GM18909 (cell line): ENCODE results near the gene OTOP2.
"Not testable (repeated sequence)": the region's sequence is repeated elsewhere in the genome, so short reads cannot be mapped to it uniquely, and the experiment has no call there.

Source experiments
- ATAC-seq: cut with Tn5 transposase; IDR thresholded peaks from one replicate; pipeline ENCODE4 v1.9.1; 2021; ENCODE audit warnings: mild to moderate bottlenecking; ENCODE audit not compliant: unreplicated experiment, poor library complexity

OTOP2 gene

DNA sequence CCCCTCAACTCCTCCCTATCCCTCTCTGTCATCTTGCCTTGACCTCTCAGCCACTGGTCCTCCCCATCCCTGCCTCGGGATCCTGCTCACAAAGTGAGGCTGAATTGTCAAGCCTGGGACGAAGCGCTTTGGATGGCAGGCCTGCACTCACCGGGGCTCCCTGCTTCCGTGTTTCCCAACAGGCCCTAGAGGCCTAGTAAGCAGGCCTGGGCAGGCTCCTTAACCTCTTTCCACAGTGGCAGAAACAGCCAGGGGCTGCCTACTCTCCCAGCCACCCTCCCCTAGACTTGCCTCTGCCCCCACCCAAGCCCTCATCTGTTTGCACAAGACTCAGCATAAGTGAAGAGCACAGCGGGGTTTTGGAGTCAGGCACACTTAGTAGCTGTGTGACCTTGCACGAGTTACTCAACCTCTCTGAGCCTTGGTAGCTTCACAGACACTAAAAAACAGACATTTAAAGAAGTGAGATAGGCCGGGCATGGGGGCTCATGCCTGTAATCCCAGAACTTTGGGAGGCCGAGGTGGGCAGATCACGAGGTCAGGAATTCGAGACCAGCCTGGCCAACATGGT, 25.6 kb upstream of the OTOP2 start:
- no peak for ATAC-seq

DNA sequence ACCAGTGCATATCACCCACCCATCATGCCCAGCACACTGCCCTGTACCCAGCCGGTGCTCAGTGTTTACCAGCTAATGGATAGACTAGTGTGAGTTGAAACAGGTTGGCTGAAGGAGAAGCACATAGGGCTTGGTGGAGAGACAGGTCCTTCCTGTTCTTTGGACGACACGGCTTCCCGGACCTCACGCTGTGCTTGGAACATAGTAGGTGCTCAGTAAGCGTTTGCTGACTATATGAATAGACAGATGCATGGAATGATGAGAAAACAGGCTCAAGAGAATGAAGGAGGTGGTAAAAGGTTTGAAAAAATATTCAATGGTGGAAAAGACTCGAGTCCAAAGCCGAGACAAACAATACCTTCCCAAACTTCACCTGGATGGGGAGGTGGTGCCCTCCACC, 23.9 kb upstream of the OTOP2 start:
- ATAC-seq: no peak

DNA sequence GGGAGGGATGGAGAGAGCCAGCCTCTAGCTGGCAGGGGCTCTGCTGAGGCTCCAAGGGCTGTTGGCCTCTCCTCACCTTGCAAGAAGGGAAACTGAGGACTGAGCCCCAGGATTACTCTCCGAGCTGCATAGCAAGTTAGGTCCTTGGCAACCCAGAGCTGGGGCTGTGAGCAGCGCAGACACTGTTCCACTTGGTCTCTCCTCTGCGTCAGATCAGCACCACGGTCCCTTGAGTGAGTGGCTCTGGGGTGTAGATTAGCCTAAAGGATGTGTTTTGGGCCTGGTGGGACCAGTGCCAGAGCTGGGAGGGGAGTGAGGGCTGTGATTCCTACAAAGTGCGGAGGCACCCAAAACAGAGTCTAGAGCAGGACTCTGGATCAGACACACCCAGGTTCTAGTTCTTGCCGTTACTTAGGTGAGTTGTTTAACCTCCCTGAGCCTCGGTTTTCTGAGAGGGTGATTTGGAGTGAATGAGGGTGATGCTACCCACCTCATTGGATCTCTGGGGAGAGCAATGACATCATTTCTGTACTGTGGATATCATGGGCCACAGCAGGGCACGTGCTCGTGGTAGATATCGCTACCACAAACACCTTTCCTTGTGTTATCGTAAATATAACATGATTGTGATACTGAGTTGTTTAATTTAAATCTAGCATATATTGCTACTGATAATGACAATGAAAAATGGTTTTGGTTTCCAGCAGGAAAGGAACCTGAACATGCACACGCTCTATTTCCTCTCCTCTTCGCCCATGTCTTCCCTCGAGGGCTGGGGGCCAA, 22.5 kb upstream of the OTOP2 start:
- ATAC-seq: no peak

DNA sequence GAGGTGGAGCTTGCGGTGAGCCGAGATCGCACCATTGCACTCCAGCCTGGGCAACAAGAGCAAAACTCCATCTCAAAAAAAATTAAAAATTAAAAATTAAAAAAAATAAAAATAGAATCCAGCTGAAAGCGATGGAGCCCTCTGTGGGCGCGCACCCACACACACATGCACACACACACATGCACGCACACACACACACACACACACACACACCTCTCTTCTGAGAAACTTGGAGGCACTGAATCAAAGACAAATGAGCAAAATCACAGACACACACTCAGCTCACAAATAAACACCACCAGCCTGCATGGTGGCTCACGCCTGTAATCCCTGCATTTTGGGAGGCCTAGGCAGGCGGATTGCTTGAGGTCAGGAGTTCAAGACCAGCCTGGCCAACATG, 21.0 kb upstream of the OTOP2 start:
- no peak for ATAC-seq

DNA sequence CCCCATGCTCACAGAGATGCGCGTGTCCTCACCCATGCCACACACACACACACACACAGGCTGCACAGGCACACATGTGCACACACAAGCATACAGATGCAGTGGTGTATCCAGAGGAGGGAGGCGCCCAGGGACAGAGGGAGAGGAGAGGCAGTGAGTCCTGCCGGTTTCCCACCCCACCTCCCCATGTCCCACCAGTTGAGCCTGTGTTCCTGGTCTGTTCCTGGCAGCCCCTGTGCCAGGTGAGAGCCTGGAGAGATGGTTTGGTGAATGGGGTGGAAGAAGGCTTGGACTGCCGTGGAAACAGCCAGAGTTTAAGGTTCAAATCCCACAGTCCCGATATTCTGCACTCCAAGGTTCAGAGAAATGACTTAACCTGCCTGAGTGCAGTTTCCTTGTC, 20.4 kb upstream of the OTOP2 start:
- no peak for ATAC-seq

DNA sequence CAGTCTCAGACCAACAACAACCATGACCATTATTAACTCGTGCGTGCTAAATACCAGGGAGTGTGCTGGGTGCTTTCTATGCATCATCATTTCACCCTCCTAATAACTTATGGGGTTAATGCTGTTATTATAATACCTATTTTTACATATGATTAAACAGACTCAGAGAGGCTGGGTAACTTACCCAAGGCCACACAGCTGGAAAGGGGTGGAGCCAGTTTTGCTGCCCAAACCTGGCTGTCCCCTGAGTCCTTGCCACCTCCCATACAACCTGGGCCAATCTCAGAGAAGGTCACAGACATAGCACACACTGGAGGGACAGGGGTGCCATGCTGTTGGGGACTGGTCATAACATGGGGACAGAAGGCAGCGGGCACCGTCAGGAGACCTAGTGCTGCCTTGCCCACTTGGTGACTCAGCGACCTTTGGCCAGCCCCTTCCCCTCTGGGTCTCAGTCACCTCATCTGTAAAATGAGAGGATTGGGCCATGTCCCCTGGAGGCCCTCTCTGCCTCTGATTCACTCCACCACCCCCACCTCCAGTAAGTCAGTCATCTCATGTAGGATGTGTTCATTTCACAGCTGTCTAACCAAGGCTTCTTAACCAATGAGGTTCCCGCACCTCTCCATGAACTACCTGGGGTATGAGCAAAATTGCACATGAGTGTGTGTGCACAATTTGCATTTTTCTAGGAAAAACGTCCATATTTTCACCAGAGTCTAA, 19.2 kb upstream of the OTOP2 start:
- no peak for ATAC-seq

DNA sequence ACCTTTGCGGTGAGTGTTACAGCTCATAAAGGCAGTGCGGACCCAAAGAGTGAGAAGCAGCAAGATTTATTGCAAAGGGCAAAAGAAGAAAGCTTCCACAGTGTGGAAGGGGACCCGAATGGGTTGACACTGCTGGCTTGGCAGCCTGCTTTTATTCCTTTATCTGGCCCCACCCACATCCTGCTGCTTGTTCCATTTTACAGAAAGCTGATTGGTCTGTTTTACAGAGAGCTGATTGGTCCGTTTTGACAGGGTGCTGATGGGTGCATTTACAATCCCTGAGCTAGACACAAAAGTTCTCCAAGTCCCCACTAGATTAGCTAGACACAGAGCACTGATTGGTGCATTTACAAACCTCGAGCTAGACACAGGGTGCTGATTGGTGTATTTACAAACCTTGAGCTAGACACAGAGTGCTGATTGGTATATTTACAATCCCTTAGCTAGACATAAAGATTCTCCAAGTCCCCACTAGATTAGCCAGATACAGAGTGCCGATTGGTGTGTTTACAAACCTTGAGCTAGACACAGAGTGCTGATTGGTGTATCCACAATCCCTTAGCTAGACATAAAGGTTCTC, 17.8 kb upstream of the OTOP2 start:
- ATAC-seq: not testable (repeated sequence)

DNA sequence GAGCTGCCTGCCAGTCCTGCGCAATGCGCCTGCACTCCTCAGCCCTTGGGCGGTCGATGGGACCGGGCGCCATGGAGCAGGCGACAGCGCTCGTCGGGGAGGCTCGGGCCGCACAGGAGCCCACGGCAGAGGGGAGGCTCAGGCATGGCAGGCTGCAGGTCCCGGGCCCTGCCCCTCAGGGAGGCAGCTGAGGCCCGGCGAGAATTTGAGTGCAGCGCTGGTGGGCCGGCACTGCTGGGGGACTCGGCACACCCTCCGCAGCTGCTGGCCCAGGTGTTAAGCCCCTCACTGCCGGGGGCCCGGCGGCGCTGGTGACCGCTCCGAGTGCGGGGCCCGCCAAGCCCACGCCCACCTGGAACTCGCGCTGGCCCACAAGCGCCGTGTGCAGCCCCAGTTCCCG, 17.1 kb upstream of the OTOP2 start:
- no peak for ATAC-seq

DNA sequence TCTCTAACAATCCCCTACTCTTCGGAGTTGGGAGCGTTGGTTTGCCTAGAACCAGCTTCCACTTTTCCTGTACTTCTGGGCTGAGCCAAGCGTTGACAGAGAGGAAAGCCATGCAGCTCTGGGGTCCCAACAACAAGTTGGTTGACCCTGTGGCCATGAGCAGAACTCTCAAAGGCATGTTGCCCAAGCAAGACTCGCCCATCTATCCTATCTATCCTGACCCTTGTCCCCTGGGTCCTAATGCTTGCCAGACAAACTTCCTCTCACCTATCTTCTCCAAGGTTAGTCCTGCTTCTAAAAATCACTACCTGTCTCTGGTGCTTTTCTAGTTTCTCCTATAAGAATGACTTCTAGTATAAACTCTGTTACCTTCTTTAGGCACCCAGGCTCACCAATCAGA, 15.0 kb upstream of the OTOP2 start:
- ATAC-seq: not testable (repeated sequence)

DNA sequence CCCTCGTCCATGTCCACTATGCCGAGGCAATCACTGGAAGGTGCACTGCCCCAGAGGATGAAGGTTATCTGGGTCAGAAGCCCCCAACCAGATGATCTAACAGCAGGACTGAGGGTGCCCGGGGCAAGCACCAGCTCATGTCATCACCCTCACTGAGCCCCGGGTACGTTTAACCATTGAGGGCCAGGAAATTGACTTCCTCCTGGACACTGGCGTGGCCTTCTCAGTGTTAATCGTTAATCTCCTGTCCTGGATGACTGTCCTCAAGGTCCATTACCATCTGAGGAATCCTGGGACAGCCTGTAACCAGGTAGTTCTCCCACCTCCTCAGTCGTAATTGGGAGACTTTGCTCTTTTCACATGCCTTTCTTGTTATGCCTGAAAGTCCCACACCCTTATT, 12.7 kb upstream of the OTOP2 start:
- ATAC-seq: not testable (repeated sequence)

DNA sequence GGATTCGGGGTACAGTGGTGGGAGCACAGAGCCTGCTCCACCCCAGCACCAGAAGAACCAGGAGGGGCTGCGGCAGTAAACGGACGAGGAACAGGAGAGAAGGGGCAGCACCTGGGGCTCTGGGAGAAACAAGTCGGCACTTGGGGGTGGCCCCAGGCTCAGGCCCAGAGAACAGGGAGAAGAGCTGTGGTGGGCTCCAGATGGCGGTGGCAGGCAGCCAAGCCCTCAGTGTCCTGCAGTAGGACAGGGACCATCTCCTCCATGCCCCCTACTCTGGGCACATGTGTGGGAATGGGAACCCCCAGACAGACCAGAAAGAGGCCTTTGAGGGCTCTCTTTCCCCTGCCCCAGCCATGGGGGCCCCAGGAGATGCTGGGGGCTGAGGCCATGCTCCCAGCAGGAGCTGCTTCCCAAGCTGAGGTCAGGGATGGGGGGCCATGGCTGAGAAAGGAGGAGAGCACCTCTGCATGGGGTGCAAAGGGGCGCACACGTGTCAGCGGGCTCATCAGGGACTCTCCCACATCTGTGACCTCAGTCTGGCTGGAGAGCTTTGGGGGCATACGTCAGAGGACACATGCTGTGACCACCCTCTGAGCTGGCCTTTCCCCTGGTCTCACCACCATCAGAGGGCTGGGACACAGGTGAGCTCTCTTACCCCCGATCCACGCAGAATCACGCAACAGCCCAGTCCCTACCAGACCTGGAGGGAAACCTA, 7.8 kb upstream of the OTOP2 start:
- ATAC-seq: no peak

DNA sequence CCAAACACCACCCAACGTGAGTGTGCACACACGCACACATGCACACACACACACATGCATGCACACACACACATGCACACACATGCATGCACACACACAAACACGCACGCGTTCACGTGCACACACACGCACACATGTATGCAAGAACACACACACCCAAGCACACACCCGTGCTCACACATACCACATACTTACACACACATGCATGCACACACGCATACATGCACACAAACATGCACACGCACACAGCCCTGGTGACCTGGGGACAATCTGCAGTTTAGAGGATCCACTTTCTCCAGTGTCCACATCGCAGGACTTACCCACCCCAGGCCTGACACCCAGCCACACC, 7.2 kb upstream of the OTOP2 start:
- no peak for ATAC-seq

DNA sequence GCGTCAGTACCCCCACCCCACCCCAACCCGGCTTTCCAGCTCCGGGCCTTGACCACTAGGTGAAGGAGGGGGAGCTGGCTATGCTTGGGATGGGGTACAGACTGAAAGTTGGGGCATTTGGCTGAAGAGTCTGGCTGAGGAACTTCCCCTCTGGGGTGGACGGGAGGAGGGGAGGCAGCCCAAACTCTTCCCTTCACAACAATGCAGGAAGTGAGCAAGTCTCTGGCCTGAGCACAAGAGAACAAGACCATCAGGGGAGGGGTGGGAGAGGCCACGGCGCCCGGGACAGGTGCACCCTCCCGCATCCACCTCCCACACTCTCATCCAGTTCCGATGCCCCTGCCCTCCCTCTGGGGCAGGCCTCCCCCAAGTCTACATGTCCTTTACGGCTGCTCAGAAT, 6.6 kb upstream of the OTOP2 start:
- no peak for ATAC-seq

DNA sequence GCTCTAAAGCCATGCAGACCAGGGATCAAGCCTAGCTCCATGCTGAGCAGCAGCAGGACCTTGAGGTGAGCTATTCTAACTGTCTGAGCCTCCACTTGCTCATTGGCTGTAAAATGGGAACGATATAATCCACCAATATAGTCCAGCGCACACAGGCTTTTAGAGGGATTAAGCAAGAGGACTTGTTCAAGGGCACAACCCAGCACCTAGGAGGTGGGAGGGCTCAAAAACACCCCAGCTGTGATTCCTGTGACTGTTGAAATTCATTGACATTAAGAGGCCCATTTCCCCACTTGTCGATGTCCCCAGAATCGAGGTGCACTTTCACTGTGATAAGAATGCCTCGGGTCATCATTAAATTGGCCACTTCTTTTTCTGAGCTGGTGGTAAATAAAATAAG, 5.2 kb upstream of the OTOP2 start:
- ATAC-seq: no peak

DNA sequence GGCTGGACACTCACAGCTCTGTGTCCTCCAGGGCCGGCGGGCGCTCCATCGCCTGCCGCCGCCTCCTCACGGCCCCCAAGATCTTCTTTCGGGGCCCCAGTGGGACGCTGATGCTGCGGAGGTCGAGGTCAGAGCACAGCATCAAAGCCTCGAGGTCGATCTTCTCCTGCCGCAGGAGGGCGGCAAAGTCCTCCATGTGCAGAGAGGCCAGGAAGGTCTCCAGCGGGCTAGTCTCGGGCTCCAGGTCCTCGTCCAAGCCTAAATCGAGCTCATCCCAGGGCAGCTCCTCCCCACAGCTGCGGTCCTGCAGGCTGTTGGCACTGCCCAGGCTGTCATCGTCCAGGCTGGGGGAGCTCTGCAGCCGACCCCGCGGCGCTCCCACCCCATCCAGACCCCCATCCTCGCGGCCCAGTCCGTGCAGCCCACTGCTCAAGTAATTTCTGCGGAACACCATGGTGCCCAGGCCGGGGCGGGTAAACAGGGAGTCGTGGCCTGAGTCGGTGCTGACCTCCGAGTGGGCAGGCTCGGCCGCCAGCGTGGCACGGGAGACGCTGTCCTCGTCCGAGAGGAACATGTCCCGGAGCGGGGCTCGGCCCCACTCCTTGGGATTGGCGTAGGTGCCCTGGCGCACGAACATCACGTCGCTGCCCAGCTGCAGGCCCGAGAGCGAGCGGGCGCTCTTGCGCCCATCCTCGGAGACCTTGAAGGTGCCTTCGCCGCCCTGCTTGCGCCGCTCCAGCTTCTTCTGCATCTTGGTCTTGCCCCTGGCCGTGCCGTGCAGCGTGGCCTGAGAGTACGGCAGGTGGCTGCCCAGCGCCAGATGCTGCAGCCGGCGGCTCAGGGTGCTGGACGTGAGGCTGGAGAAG, 4.4 kb upstream of the OTOP2 start:
- ATAC-seq: no peak

DNA sequence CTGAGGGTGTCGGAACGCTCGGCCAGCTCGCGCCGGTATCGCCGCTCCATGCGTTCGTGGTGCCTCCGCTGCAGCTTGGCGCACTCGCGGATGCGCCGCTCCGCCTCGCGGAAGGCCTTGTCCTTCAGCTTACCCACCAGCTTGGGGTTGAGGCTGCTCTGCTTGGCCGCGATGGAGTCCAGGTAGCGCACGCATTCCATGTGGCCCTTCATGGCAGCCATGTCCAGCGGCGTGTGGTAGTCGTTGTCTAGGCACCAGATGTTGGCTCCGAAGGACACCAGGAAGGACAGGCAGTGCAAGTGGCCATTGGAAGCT, 3.8 kb upstream of the OTOP2 start:
- ATAC-seq: no peak

DNA sequence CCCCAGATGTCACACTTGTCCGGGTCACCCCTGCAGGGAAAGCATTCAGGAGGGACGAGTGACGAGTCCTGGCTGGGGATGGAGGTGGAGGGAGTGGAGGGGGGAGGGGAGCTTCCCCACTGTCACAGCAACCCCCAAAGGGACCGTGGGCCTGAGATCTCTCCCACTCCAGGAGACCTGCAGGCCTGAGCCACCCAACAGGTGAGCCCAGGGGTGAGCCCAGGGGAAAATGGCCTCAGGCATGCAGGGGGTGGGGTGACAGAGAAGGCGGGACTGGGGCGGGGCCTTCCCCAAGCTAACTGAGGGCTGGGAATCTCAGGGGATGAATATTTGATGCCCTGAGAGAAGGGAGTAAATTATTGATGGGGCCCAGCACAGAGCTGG, 3.4 kb upstream of the OTOP2 start:
- ATAC-seq: no peak

DNA sequence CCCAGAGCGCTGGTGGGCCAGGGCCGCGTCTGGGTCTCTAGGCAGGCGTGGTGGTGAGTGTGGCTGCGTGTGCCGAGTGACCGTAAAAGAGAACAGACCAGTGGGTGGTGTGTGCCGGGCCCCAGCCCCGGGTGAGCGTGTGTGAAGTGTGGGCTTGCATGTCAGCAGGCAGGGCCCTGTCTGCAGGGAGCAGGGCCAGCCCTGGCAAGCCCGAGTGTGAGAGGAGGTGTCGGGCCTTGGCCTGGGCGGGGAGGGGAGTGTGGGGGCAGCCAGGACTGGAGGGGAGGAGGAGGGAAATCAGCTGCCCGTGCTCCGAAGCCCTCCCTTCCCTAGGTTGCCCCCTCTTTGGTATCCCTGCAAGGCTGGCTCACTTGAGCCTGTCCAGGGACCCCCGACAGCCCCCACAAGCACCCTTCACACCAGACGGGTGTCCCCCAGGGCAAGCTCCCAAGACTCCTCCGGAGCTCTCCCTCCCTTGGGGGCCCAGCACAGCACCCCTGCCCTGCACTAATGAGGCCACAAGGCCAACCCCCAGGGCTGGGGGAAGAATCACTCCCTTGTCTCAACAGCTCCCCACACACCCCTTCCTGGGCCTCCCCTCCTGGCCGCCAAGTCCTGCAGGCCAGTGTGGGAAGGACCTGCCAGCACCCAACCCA, 2.9 kb upstream of the OTOP2 start:
- no peak for ATAC-seq

DNA sequence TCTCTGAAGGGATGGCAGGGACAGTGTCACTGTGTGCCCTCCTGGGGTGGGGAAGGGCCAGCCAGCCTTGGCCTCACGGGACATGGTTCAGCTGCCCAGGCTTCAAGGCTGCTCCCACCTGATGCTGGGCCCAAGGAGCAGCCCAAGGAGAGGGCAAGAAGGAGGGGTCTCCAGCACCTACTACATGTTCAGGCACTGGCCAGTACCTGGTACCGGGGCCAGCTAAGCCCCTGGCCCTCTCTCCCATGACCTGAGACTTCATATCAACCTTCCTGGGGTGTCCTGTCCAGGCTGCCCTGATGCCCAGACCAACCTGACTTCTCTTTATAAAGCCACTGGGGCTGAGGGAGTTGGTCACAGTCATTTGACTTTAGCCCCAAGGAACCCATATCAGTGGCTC, 2.3 kb upstream of the OTOP2 start:
- ATAC-seq: no peak

DNA sequence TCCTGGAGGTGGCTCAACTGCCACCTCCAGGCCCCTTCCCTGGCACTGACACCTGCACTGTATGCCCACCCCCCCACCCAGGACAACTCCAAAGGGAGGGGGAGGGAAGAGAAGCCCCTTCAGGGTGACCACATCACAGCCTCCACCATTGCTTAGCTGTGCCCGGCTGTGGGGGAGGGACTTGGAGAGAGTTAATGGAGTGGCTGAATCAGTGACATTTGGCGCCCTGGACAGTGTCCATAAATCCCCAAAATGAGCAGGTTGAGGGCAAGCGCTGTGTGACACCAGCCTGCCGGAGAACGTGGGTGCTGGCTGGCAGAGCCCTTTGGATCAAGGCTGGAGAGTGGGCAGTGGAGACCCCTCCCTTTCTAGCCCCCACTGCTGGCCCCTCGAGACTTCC, 1.9 kb upstream of the OTOP2 start:
- ATAC-seq: no peak
